Neural cell (in vitro differentiated cells): ENCODE results near the gene CDC5L.

Experiments
- CTCF ChIP-seq: fragments of 450-650 bp; IDR thresholded peaks from 2 replicates; pipeline ENCODE4 v1.5.1; 2014; ENCODE audit warnings: antibody characterized with exemption, mild to moderate bottlenecking, moderate library complexity; ENCODE audit not compliant: poor library complexity, severe bottlenecking
- EZH2 ChIP-seq: fragments of 200-600, 300-800 bp; shearing (Covaris generic), sonication (generic); IDR thresholded peaks from 2 replicates; pipeline ENCODE4 v1.6.1; 2014; ENCODE audit warnings: antibody characterized with exemption, low read length, borderline replicate concordance, mild to moderate bottlenecking; ENCODE audit not compliant: insufficient read depth, poor library complexity, severe bottlenecking
- MXI1 ChIP-seq: fragments of 450-650 bp; conservative IDR thresholded peaks from 2 replicates; pipeline ENCODE4 v1.6.1; 2014; ENCODE audit warnings: antibody characterized with exemption, mild to moderate bottlenecking; ENCODE audit not compliant: poor library complexity, severe bottlenecking
- RAD21 ChIP-seq: fragments of 450-650 bp; conservative IDR thresholded peaks from 2 replicates; pipeline ENCODE4 v1.6.1; 2014; ENCODE audit warnings: antibody characterized with exemption, mild to moderate bottlenecking, moderate library complexity

GRCh38 chr6:44481056-44481455, 93.5 kb downstream of the CDC5L start:
- no peak for TF ChIP-seq CTCF
- TF ChIP-seq MXI1: no peak
- no peak for TF ChIP-seq EZH2
- TF ChIP-seq RAD21: no peak
